HG02981 (cell line): ENCODE results near the gene CCDC43.

Experiments used
- ATAC-seq: cut with Tn5 transposase; IDR thresholded peaks from one replicate; pipeline ENCODE4 v1.9.1; 2021; ENCODE audit warnings: mild to moderate bottlenecking, moderate library complexity; ENCODE audit not compliant: unreplicated experiment

CCDC43 gene

DNA sequence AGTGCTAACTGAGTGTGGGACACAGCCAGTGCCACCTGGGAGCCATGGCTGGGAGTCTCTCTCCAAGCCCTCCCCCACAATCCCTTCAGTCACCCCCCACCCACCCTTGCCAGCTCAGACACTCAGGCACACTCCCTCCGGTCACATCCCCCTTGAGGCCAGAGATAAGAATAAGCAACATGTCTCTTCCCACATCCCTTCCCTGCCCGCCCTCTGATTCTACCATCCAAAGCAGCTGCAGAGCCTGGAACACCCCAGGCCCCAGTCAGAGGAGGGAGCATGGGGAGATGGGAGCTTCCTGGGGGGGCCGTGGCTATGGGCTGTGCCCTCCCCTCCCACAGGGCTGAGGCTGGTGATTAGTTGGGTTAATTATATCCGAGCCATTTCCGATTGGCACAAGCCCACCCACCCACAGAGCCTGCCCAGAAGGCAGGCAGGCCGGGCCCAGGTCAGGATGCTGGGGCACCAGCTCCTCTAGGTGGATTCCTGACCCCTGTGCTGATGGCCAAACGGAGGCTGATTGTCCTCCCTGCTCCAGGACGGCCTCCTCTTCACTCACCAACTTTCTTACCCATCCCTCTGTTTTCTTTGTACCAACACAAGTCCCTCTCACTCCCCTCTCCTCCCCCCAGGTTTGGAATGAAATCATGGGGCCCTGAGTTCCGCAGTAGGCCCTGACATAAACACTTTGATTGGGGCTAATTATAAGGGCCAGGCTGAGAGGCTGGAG, 61.9 kb downstream of the CCDC43 start:
- no peak for ATAC-seq
